Mesendoderm (in vitro differentiated cells): Measurements from ENCODE around the gene RPAP2.

Experiments
- DNase-seq: peaks from one replicate; pipeline ENCODE4 v3.0.0; 2013
- H2AK5ac ChIP-seq: 2 replicates; pipeline ENCODE4 v1.6.1; 2013; ENCODE audit warnings: low read length, inconsistent platforms
- H2BK120ac ChIP-seq: 2 replicates; pipeline ENCODE4 v1.6.1; 2013; ENCODE audit warnings: low read depth, mild to moderate bottlenecking, low read length, moderate library complexity, mixed read lengths
- H2BK15ac ChIP-seq: replicated peaks from 2 replicates; pipeline ENCODE4 v1.6.1; 2013; ENCODE audit warnings: low read depth, mild to moderate bottlenecking, moderate library complexity
- H2BK5ac ChIP-seq: 2 replicates; pipeline ENCODE4 v1.6.1; 2013; ENCODE audit warnings: low read length, inconsistent platforms
- H3K18ac ChIP-seq: 2 replicates; pipeline ENCODE4 v1.6.1; 2013; ENCODE audit warnings: mild to moderate bottlenecking, low read length, mixed read lengths
- H3K23ac ChIP-seq: one replicate; pipeline ENCODE4 v1.6.1; 2013; ENCODE audit warnings: low read length
- H3K27ac ChIP-seq: 2 replicates; pipeline ENCODE4 v1.5.1; 2013; ENCODE audit warnings: low read depth, mild to moderate bottlenecking, inconsistent platforms, low read length, moderate library complexity
- H3K27me3 ChIP-seq: 2 replicates; pipeline ENCODE4 v1.6.1; 2013; ENCODE audit warnings: low read length, control low read depth, mild to moderate bottlenecking, inconsistent platforms; ENCODE audit not compliant: insufficient read depth, poor library complexity
- H3K36me3 ChIP-seq: 2 replicates; pipeline ENCODE4 v1.6.1; 2013; ENCODE audit warnings: low read length, inconsistent platforms; ENCODE audit not compliant: control insufficient read depth, insufficient read depth
- H3K4ac ChIP-seq: one replicate; pipeline ENCODE4 v1.6.1; 2013; ENCODE audit warnings: low read depth, mild to moderate bottlenecking, low read length, moderate library complexity
- H3K4me1 ChIP-seq: 2 replicates; pipeline ENCODE4 v1.6.1; 2013; ENCODE audit warnings: low read depth, low read length, inconsistent platforms; ENCODE audit not compliant: control insufficient read depth
- H3K4me2 ChIP-seq: 2 replicates; pipeline ENCODE4 v1.6.1; 2013; ENCODE audit warnings: low read length
- H3K4me3 ChIP-seq: 2 replicates; pipeline ENCODE4 v1.5.1; 2013; ENCODE audit warnings: mild to moderate bottlenecking, low read length
- H3K56ac ChIP-seq: one replicate; pipeline ENCODE4 v1.6.1; 2013; ENCODE audit warnings: low read length
- H3K79me1 ChIP-seq: 2 replicates; pipeline ENCODE4 v1.6.1; 2013; ENCODE audit warnings: low read length, inconsistent platforms
- H3K79me2 ChIP-seq: 2 replicates; pipeline ENCODE4 v1.6.1; 2013; ENCODE audit warnings: mild to moderate bottlenecking, low read length; ENCODE audit not compliant: control insufficient read depth, insufficient read depth
- H3K9ac ChIP-seq: 2 replicates; pipeline ENCODE4 v1.6.1; 2013; ENCODE audit warnings: low read length, inconsistent platforms
- H4K5ac ChIP-seq: one replicate; pipeline ENCODE4 v1.6.1; 2013; ENCODE audit warnings: low read length
- H4K8ac ChIP-seq: one replicate; pipeline ENCODE4 v1.6.1; 2013; ENCODE audit warnings: low read depth, mild to moderate bottlenecking, control low read depth, low read length, moderate library complexity
- WGBS: extraction: QIAGEN DNeasy Blood & Tissue Kit; methylation state at CpG from one replicate; pipeline ENCODE4 v1.1.7; 2013; ENCODE audit warnings: low lambda C conversion rate, missing lambda C conversion rate; ENCODE audit not compliant: insufficient coverage; ENCODE audit errors: extremely low coverage; 5-methylcytosine and 5-hydroxymethylcytosine counted together

RPAP2 gene

GRCh38 chr1:92398519-92398918 is 99.7 kb downstream of the RPAP2 start:
- no peak overlapping the region for H3K18ac ChIP-seq
- no peak overlapping the region for H3K27ac ChIP-seq
- H4K8ac ChIP-seq: no peak overlapping the region
- no peak overlapping the region for H3K9ac ChIP-seq
- no peaks in the 10 kb centered on the region for H3K4me1 ChIP-seq
- DNase-seq: no peak
- no peak overlapping the region for H3K23ac ChIP-seq
- no peak overlapping the region for H3K4me3 ChIP-seq
- no peaks in the 10 kb centered on the region for H3K27me3 ChIP-seq
- no peak overlapping the region for H2BK5ac ChIP-seq
- no peaks in the 10 kb centered on the region for H3K79me2 ChIP-seq
- no peaks in the 10 kb centered on the region for H3K79me1 ChIP-seq
- no peak overlapping the region for H4K5ac ChIP-seq
- no CpG with 5 or more reads among the region's 2 CpGs for WGBS
- no peaks in the 10 kb centered on the region for H3K36me3 ChIP-seq
- H3K56ac ChIP-seq: no peak overlapping the region
- H3K4ac ChIP-seq: no peak overlapping the region
- no peak overlapping the region for H2BK120ac ChIP-seq
- H2BK15ac ChIP-seq: no peak overlapping the region
- no peak overlapping the region for H3K4me2 ChIP-seq
- H2AK5ac ChIP-seq: no peak overlapping the region

GRCh38 chr1:92399076-92399475 is 100.2 kb downstream of the RPAP2 start:
- no peak overlapping the region for H3K27ac ChIP-seq
- H3K4me1 ChIP-seq: no peaks in the 10 kb centered on the region
- no peaks in the 10 kb centered on the region for H3K79me2 ChIP-seq
- H3K27me3 ChIP-seq: no peaks in the 10 kb centered on the region
- H3K18ac ChIP-seq: no peak overlapping the region
- no peaks in the 10 kb centered on the region for H3K79me1 ChIP-seq
- no peak overlapping the region for H4K8ac ChIP-seq
- H3K56ac ChIP-seq: no peak overlapping the region
- no peak overlapping the region for H3K9ac ChIP-seq
- no peak overlapping the region for H2BK120ac ChIP-seq
- H3K4me2 ChIP-seq: no peak overlapping the region
- no peak for DNase-seq
- H2BK15ac ChIP-seq: no peak overlapping the region
- no peak overlapping the region for H3K4ac ChIP-seq
- no peaks in the 10 kb centered on the region for H3K36me3 ChIP-seq
- H3K23ac ChIP-seq: no peak overlapping the region
- no peak overlapping the region for H2AK5ac ChIP-seq
- H3K4me3 ChIP-seq: no peak overlapping the region
- no peak overlapping the region for H4K5ac ChIP-seq
- no peak overlapping the region for H2BK5ac ChIP-seq

GRCh38 chr1:92404661-92405060 is 105.8 kb downstream of the RPAP2 start:
- H3K79me1 ChIP-seq: no peaks in the 10 kb centered on the region
- no peak overlapping the region for H3K4me2 ChIP-seq
- H3K4me1 ChIP-seq: no peaks in the 10 kb centered on the region
- H4K5ac ChIP-seq: no peak overlapping the region
- H2BK5ac ChIP-seq: no peak overlapping the region
- no peak overlapping the region for H3K27ac ChIP-seq
- no peak overlapping the region for H3K18ac ChIP-seq
- no peak overlapping the region for H3K9ac ChIP-seq
- no peak overlapping the region for H2BK120ac ChIP-seq
- no peaks in the 10 kb centered on the region for H3K36me3 ChIP-seq
- H3K23ac ChIP-seq: no peak overlapping the region
- no peak overlapping the region for H3K4me3 ChIP-seq
- no peaks in the 10 kb centered on the region for H3K79me2 ChIP-seq
- peak; percentile 60 for DNase-seq
- WGBS: no CpG with 5 or more reads among the region's 1 CpG
- no peak overlapping the region for H3K56ac ChIP-seq
- no peak overlapping the region for H2AK5ac ChIP-seq
- H4K8ac ChIP-seq: no peak overlapping the region
- H3K4ac ChIP-seq: no peak overlapping the region
- no peak overlapping the region for H2BK15ac ChIP-seq
- H3K27me3 ChIP-seq: no peaks in the 10 kb centered on the region

- Histone ChIP-seq H3K79me2 (no peaks in the 10 kb centered on the region), H2BK120ac (no peak overlapping the region), H3K4me2 (no peak overlapping the region), H2BK5ac (no peak overlapping the region), H3K4me3 (no peak overlapping the region), H3K9ac (no peak overlapping the region), H3K27me3 (no peaks in the 10 kb centered on the region), H2BK15ac (no peak overlapping the region), H3K4ac (no peak overlapping the region), H3K79me1 (no peaks in the 10 kb centered on the region), H3K27ac (no peak overlapping the region), H4K5ac (no peak overlapping the region), H3K18ac (no peak overlapping the region), H3K4me1 (no peaks in the 10 kb centered on the region), H3K56ac (no peak overlapping the region), H4K8ac (no peak overlapping the region), H3K23ac (no peak overlapping the region), H2AK5ac (no peak overlapping the region), H3K36me3 (no peaks in the 10 kb centered on the region)
- WGBS: no CpG with 5 or more reads among the region's 1 CpG
- no peak for DNase-seq
Observed at GRCh38 chr1:92408825-92409224, 110.0 kb downstream of the RPAP2 start.

GRCh38 chr1:92409946-92410549 is 111.2 kb downstream of the RPAP2 start:
- H3K4me2 ChIP-seq: no peak overlapping the region
- no peaks in the 10 kb centered on the region for H3K27me3 ChIP-seq
- H3K18ac ChIP-seq: no peak overlapping the region
- H2AK5ac ChIP-seq: no peak overlapping the region
- H3K79me1 ChIP-seq: no peaks in the 10 kb centered on the region
- no peak overlapping the region for H2BK5ac ChIP-seq
- no peak overlapping the region for H3K9ac ChIP-seq
- H3K4me1 ChIP-seq: no peaks in the 10 kb centered on the region
- no peaks in the 10 kb centered on the region for H3K79me2 ChIP-seq
- no peak for DNase-seq
- no CpG with 5 or more reads among the region's 4 CpGs for WGBS
- no peak overlapping the region for H2BK15ac ChIP-seq
- H2BK120ac ChIP-seq: no peak overlapping the region
- H4K5ac ChIP-seq: no peak overlapping the region
- H3K36me3 ChIP-seq: no peaks in the 10 kb centered on the region
- no peak overlapping the region for H4K8ac ChIP-seq
- no peak overlapping the region for H3K23ac ChIP-seq
- H3K4me3 ChIP-seq: no peak overlapping the region
- H3K4ac ChIP-seq: no peak overlapping the region
- no peak overlapping the region for H3K27ac ChIP-seq
- no peak overlapping the region for H3K56ac ChIP-seq

GRCh38 chr1:92410706-92411105 is 111.8 kb downstream of the RPAP2 start:
- Histone ChIP-seq H3K4me3 (no peak overlapping the region), H2BK5ac (no peak overlapping the region), H3K27me3 (no peaks in the 10 kb centered on the region), H3K27ac (no peak overlapping the region), H2BK15ac (no peak overlapping the region), H2BK120ac (no peak overlapping the region), H3K56ac (no peak overlapping the region), H3K4me2 (no peak overlapping the region), H4K5ac (no peak overlapping the region), H3K79me1 (no peaks in the 10 kb centered on the region), H2AK5ac (no peak overlapping the region), H3K9ac (no peak overlapping the region), H3K4ac (no peak overlapping the region), H3K18ac (no peak overlapping the region), H3K23ac (no peak overlapping the region), H3K36me3 (no peaks in the 10 kb centered on the region), H3K4me1 (no peaks in the 10 kb centered on the region), H4K8ac (no peak overlapping the region), H3K79me2 (no peaks in the 10 kb centered on the region)
- no CpG with 5 or more reads among the region's 3 CpGs for WGBS
- DNase-seq: peak; percentile 19
